A549 (cell line): ENCODE results near the gene SPATA2L. TPM values are rescaled to one million over a fixed set of nuclear protein-coding genes. Genes with fewer than 3 reads are reported as not detected.

ENCODE experiments used
- ATAC-seq, 2 experiments: fragments of 200-7000 bp in 1 of 2; fragments of >200 bp in 1 of 2; cut with Nextera tagmentation in 1 of 2; cut with Tn5 transposase in 1 of 2; 3 replicates each; pipeline versions ENCODE4 v1.8.0 to v1.9.1; 2018 to 2020; ENCODE audit warnings: mild to moderate bottlenecking in 1 of 2, moderate library complexity in 1 of 2
- CTCF ChIA-PET: fragments of 300-600 bp; sonication (Branson Sonifier 250); formaldehyde crosslinking; extraction: SDS; loops from one replicate; lab custom pipeline; 2021; ENCODE audit warnings: antibody characterized with exemption, inconsistent platforms; lab: Yijun Ruan, JAX
- POLR2A ChIA-PET: fragments of 350-600 bp; formaldehyde crosslinking; extraction: SDS; loops from one replicate; lab custom pipeline; 2021; ENCODE audit warnings: antibody characterized with exemption, inconsistent platforms; lab: Yijun Ruan, JAX
- DNase-seq, 2 experiments: peaks; one replicate each; pipeline versions ENCODE4 v3.0.0 to v3.0.0-alpha.2; 2011 to 2016; ENCODE audit warnings: low read depth in 1 of 2, low spot score in 1 of 2
- FAIRE-seq: peaks from 2 replicates; lab custom pipeline; 2011; peaks lifted over from hg19 to GRCh38; lab: Jason Lieb, UNC
- H3K27ac ChIP-seq, 2 experiments: fragments of >200 bp; sonication (Bioruptor Twin); formaldehyde crosslinking; 3 replicates each; pipeline ENCODE4 v1.5.1; 2016 to 2017
- H3K4me1 ChIP-seq: fragments of >200 bp; sonication (Bioruptor Twin); formaldehyde crosslinking; 3 replicates; pipeline ENCODE4 v1.6.1; 2016
- H3K4me2 ChIP-seq: fragments of >200 bp; sonication (Bioruptor Twin); formaldehyde crosslinking; 3 replicates; pipeline ENCODE4 v1.6.1; 2016
- H3K4me3 ChIP-seq: fragments of >200 bp; sonication (Bioruptor Twin); formaldehyde crosslinking; 3 replicates; pipeline ENCODE4 v1.5.1; 2016
- H3K9me3 ChIP-seq: fragments of >200 bp; sonication (Bioruptor Twin); formaldehyde crosslinking; 3 replicates; pipeline ENCODE4 v1.6.1; 2016
- CHD4 ChIP-seq: fragments of 200-600 bp; sonication (generic); IDR thresholded peaks from 2 replicates; pipeline ENCODE4 v1.6.1; 2016; ENCODE audit warnings: antibody characterized with exemption, mild to moderate bottlenecking, borderline replicate concordance
- EHF ChIP-seq: fragments of 250-450 bp; sonication (Bioruptor Pico); IDR thresholded peaks from 2 replicates; pipeline ENCODE4 v1.5.0; 2020; ENCODE audit warnings: mild to moderate bottlenecking
- ESRRA ChIP-seq: fragments of 150-350 bp; IDR thresholded peaks from 2 replicates; pipeline ENCODE4 v1.6.1; 2014; ENCODE audit warnings: mild to moderate bottlenecking, low read length, borderline replicate concordance
- FOSL2 ChIP-seq, 2 experiments: fragments of 450-650 bp in 1 of 2; fragments of >200 bp in 1 of 2; sonication (Bioruptor Twin) in 1 of 2; formaldehyde crosslinking; IDR thresholded peaks; 2 replicates each; pipeline versions ENCODE4 v1.5.0 to v1.6.1; 2016 to 2020; ENCODE audit warnings: mild to moderate bottlenecking in 1 of 2, moderate library complexity in 1 of 2
- GATA3 ChIP-seq: IDR thresholded peaks from 2 replicates; pipeline ENCODE4 v1.6.1; 2012; ENCODE audit warnings: borderline replicate concordance
- HEYL ChIP-seq: fragments of 250-450 bp; sonication (Bioruptor Pico); IDR thresholded peaks from 2 replicates; pipeline ENCODE4 v1.8.0; 2021; ENCODE audit warnings: mild to moderate bottlenecking, moderate library complexity
- HOXA7 ChIP-seq: fragments of 250-450 bp; sonication (Bioruptor Pico); IDR thresholded peaks from 2 replicates; pipeline ENCODE4 v1.5.0; 2020; ENCODE audit warnings: mild to moderate bottlenecking, moderate library complexity
- JUNB ChIP-seq: fragments of >200 bp; sonication (Bioruptor Twin); formaldehyde crosslinking; IDR thresholded peaks from 2 replicates; pipeline ENCODE4 v1.6.1; 2016
- NFE2L2 ChIP-seq: fragments of 150-350 bp; conservative IDR thresholded peaks from 2 replicates; pipeline ENCODE4 v1.6.1; 2014; ENCODE audit warnings: low read length
- NPAS2 ChIP-seq: fragments of 250-450 bp; sonication (Bioruptor Pico); IDR thresholded peaks from 2 replicates; pipeline ENCODE4 v1.8.0; 2022; ENCODE audit warnings: mild to moderate bottlenecking, moderate library complexity, borderline replicate concordance
- POLR2A ChIP-seq: IDR thresholded peaks from 2 replicates; pipeline ENCODE4 v1.6.1; 2012; ENCODE audit warnings: mild to moderate bottlenecking, low read length
- RFX5 ChIP-seq: fragments of 450-650 bp; IDR thresholded peaks from 2 replicates; pipeline ENCODE4 v1.7.1; 2014; ENCODE audit warnings: antibody characterized with exemption, mild to moderate bottlenecking, moderate library complexity
- SMC3 ChIP-seq: fragments of >200 bp; sonication (Bioruptor Twin); formaldehyde crosslinking; IDR thresholded peaks from 3 replicates; pipeline ENCODE4 v1.6.1; 2018; ENCODE audit warnings: inconsistent platforms
- SREBF2 ChIP-seq: fragments of 450-650 bp; IDR thresholded peaks from 2 replicates; pipeline ENCODE4 v1.6.1; 2014; ENCODE audit warnings: mild to moderate bottlenecking, moderate library complexity
- TFCP2L1 ChIP-seq: fragments of 250-450 bp; sonication (Bioruptor Pico); IDR thresholded peaks from 2 replicates; pipeline ENCODE4 v1.5.0; 2021; ENCODE audit warnings: mild to moderate bottlenecking
- TP53 ChIP-seq: fragments of 250-450 bp; sonication (Bioruptor Pico); IDR thresholded peaks from 2 replicates; pipeline ENCODE4 v1.5.0; 2021; ENCODE audit warnings: mild to moderate bottlenecking, moderate library complexity
- ZNF302 ChIP-seq: fragments of 250-450 bp; sonication (Bioruptor Pico); IDR thresholded peaks from 2 replicates; pipeline ENCODE4 v1.9.0; 2021; ENCODE audit warnings: inconsistent platforms, mild to moderate bottlenecking, moderate library complexity
- WGBS: methylation state at CpG from one replicate; pipeline ENCODE4 v1.1.6; 2017; ENCODE audit errors: missing lambda C conversion rate; 5-methylcytosine and 5-hydroxymethylcytosine counted together
- polyA plus RNA-seq, 4 experiments: library from polyadenylated mRNA; depleted of rRNA in 3 of 4; stranded (reverse); fragments of >200 nt; fragmentation: RNase III in 1 of 4; extraction: RNeasy Plus Mini Kit Qiagen cat#74134 plus additional on column Dnase treatment in 1 of 4; gene quantifications; 2 replicates in 3 of 4; 3 replicates in 1 of 4; pipeline ENCODE4 v1.2.3, GENCODE V29; 2011 to 2017
- TF ChIP-seq, protein P1 (sequence below): fragments of >200 bp; sonication (Bioruptor Twin); formaldehyde crosslinking; IDR thresholded peaks from 3 replicates; pipeline ENCODE4 v1.5.1; 2016
- TF ChIP-seq, protein P2 (sequence below): fragments of 200-600 bp; sonication (generic); IDR thresholded peaks from 2 replicates; pipeline ENCODE4 v1.6.1; 2016; ENCODE audit warnings: antibody characterized with exemption, mild to moderate bottlenecking, moderate library complexity
- TF ChIP-seq, protein P3 (sequence below): fragments of 150-350 bp; IDR thresholded peaks from 2 replicates; pipeline ENCODE4 v1.6.1; 2014; ENCODE audit warnings: low read depth, mild to moderate bottlenecking, low read length
- TF ChIP-seq, protein P4 (sequence below): IDR thresholded peaks from 2 replicates; pipeline ENCODE4 v1.6.1; 2012
- TF ChIP-seq, protein P5 (sequence below): fragments of 250-450 bp; sonication (Bioruptor Pico); IDR thresholded peaks from 2 replicates; pipeline ENCODE4 v1.5.0; 2020; ENCODE audit warnings: low read depth, mild to moderate bottlenecking, moderate library complexity

Gene SPATA2L
- polyA plus RNA-seq, 2 of the 4 experiments (the other 2 are of a cell fraction) = 3.5 to 5.2 TPM

DNA sequence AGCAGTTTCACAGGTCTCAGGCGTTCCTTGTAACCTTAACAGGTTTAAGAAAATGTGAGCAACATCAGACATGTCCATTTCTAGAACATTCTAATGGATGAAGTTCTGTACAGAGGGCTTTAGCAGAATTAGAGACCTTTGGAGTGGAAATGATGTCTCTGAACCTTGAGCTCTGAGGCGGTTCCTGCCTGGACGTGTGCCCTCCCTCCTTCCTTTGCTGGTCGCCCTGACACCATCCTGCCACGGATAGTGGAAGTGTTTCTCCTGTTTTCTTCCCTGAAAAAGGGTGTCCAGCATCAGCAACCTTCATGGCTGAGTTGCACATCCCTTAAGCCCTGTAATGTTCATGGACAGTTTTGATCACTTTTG is 32.7 kb downstream of the SPATA2L start:
- CTCF ChIA-PET = interaction anchor here (1.0 to 3.2 kb wide), 7 partner anchors 8 to 85 kb away, joined by 3 to 14 read pairs (median 4); partner anchors contain the start of genes CDK10, CHMP1A and SPATA33
- no peak for TF ChIP-seq NFE2L2
- TF ChIP-seq EHF (CRISPR knock-in tag) = no peak
- no peak for TF ChIP-seq SREBF2
- TF ChIP-seq HOXA7 = no peak
- TF ChIP-seq, protein P1, sequence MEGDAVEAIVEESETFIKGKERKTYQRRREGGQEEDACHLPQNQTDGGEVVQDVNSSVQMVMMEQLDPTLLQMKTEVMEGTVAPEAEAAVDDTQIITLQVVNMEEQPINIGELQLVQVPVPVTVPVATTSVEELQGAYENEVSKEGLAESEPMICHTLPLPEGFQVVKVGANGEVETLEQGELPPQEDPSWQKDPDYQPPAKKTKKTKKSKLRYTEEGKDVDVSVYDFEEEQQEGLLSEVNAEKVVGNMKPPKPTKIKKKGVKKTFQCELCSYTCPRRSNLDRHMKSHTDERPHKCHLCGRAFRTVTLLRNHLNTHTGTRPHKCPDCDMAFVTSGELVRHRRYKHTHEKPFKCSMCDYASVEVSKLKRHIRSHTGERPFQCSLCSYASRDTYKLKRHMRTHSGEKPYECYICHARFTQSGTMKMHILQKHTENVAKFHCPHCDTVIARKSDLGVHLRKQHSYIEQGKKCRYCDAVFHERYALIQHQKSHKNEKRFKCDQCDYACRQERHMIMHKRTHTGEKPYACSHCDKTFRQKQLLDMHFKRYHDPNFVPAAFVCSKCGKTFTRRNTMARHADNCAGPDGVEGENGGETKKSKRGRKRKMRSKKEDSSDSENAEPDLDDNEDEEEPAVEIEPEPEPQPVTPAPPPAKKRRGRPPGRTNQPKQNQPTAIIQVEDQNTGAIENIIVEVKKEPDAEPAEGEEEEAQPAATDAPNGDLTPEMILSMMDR = no peak
- TF ChIP-seq TFCP2L1 (CRISPR knock-in tag) = no peak
- TF ChIP-seq, protein P2, sequence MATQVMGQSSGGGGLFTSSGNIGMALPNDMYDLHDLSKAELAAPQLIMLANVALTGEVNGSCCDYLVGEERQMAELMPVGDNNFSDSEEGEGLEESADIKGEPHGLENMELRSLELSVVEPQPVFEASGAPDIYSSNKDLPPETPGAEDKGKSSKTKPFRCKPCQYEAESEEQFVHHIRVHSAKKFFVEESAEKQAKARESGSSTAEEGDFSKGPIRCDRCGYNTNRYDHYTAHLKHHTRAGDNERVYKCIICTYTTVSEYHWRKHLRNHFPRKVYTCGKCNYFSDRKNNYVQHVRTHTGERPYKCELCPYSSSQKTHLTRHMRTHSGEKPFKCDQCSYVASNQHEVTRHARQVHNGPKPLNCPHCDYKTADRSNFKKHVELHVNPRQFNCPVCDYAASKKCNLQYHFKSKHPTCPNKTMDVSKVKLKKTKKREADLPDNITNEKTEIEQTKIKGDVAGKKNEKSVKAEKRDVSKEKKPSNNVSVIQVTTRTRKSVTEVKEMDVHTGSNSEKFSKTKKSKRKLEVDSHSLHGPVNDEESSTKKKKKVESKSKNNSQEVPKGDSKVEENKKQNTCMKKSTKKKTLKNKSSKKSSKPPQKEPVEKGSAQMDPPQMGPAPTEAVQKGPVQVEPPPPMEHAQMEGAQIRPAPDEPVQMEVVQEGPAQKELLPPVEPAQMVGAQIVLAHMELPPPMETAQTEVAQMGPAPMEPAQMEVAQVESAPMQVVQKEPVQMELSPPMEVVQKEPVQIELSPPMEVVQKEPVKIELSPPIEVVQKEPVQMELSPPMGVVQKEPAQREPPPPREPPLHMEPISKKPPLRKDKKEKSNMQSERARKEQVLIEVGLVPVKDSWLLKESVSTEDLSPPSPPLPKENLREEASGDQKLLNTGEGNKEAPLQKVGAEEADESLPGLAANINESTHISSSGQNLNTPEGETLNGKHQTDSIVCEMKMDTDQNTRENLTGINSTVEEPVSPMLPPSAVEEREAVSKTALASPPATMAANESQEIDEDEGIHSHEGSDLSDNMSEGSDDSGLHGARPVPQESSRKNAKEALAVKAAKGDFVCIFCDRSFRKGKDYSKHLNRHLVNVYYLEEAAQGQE = no peak
- TF ChIP-seq, protein P3, sequence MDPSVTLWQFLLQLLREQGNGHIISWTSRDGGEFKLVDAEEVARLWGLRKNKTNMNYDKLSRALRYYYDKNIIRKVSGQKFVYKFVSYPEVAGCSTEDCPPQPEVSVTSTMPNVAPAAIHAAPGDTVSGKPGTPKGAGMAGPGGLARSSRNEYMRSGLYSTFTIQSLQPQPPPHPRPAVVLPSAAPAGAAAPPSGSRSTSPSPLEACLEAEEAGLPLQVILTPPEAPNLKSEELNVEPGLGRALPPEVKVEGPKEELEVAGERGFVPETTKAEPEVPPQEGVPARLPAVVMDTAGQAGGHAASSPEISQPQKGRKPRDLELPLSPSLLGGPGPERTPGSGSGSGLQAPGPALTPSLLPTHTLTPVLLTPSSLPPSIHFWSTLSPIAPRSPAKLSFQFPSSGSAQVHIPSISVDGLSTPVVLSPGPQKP = no peak
- no peak for TF ChIP-seq ESRRA
- TF ChIP-seq, protein P4, sequence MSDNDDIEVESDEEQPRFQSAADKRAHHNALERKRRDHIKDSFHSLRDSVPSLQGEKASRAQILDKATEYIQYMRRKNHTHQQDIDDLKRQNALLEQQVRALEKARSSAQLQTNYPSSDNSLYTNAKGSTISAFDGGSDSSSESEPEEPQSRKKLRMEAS = no peak
- no peak for TF ChIP-seq TP53
- TF ChIP-seq FOSL2 (IDR thresholded peaks at IDR 0.05) = no peak
- no peak for TF ChIP-seq FOSL2 (CRISPR knock-in tag; IDR thresholded peaks at IDR 0.05)
- TF ChIP-seq SMC3 = no peak
- TF ChIP-seq ZNF302 (CRISPR knock-in tag) = no peak
- TF ChIP-seq, protein P5, sequence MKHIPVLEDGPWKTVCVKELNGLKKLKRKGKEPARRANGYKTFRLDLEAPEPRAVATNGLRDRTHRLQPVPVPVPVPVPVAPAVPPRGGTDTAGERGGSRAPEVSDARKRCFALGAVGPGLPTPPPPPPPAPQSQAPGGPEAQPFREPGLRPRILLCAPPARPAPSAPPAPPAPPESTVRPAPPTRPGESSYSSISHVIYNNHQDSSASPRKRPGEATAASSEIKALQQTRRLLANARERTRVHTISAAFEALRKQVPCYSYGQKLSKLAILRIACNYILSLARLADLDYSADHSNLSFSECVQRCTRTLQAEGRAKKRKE = no peak
- TF ChIP-seq NPAS2 (CRISPR knock-in tag) = no peak
- TF ChIP-seq JUNB = no peak
- TF ChIP-seq RFX5 = no peak
- DNase-seq (no peak), FAIRE-seq (no peak), ATAC-seq (no peak)
- H3K4me2 ChIP-seq = no peak overlapping the region
- H3K27ac ChIP-seq = no peak overlapping the region
- H3K4me1 ChIP-seq = no peaks in the 10 kb centered on the region
- POLR2A ChIA-PET = no interaction called here
- WGBS = 74% methylated on average over 5 of the region's 5 CpGs
- H3K4me3 ChIP-seq = no peak overlapping the region
- H3K9me3 ChIP-seq = 0 out of 3 replicates have a peak, but pooled peaks cover 6% of the 10 kb centered on the region

DNA sequence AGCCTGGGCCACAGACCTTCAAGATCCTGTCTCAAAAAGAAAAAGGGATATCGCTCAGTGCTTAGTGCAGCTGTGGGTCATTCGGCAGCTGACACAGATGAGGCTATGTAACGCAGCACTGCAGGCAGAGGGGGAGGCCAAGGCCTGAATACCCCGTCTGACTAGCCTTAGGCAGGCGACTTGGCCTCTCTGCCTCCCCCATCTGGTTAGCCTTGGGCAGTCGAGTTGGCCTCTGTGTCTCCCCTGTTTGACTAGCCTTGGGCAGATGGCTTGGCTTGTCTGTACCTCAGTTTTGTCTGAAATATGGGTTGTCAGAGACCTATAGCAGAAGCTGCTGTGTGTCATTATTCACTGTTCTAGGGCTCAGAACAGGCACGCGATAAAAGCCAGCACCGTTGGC is 33.9 kb downstream of the SPATA2L start:
- Histone ChIP-seq H3K27ac (no peak overlapping the region), H3K4me3 (no peak overlapping the region), H3K9me3 (0 out of 3 replicates have a peak, but pooled peaks cover 6% of the 10 kb centered on the region), H3K4me2 (no peak overlapping the region), H3K4me1 (no peaks in the 10 kb centered on the region)
- peak; percentile 38 to 57; a peak in 3 of 6 replicates for ATAC-seq
- no peak for FAIRE-seq
- no peak for DNase-seq
- ChIA-PET CTCF (interaction anchor here (0.6 to 3.2 kb wide), 17 partner anchors 9 to 102 kb away, joined by 3 to 14 read pairs (median 4); partner anchors contain the start of genes CDK10 and CPNE7), POLR2A (no interaction called here)
- 69% methylated on average over 9 of the region's 9 CpGs for WGBS
- no peak for TF ChIP-seq ESRRA
- TF ChIP-seq GATA3 = no peak
- no peak for TF ChIP-seq HEYL (CRISPR knock-in tag)
- TF ChIP-seq POLR2A = no peak
- TF ChIP-seq CHD4 = no peak
